ENCODE measurements around the gene SULT1C4. TPM values are rescaled to one million over a fixed set of nuclear protein-coding genes. Genes with fewer than 3 reads are reported as not detected.

Gene SULT1C4
- total RNA-seq, 2 experiments from 2014 or later, result not detected

DNA sequence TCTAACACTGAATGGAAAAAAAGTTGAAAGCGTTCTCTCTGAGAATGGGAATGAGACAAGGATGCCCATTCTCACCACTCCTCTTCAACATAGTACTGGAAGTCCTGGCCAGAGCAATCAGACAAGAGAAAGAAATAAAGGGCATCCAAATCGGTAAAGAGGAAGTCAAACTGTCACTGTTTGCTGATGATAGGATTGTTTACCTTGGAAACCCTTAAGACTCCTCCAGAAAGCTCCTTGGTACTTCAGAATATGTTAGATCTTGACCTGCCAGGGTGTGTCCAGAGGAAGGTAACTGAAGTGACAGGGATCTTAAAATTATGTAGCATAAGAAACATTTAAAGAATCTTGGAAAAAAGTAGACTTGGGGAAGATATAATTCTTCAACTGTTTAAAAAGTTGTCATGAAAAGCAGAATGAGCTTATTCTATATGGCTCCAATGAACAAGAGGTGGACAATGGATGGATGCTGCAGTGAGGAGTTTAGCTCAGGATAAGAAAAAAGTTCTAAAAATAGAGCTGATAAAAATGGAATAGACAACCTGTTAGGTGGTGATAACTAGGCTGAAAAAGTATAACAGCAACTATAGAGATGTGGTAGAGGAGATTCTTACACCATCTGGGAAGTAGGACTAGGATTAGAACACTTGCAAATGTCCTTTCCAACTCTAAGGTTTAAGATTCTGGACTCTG lies 16.8 kb upstream of the SULT1C4 start:
- no peak for DNase-seq
- intact Hi-C loops (cut with micrococcal nuclease), result no loop called here
- Mint-ChIP-seq H3K4me1 (ENCODE audit: low read depth) (no peaks in the 10 kb centered on the region), H3K9me3 (no peaks in the 10 kb centered on the region), H3K4me3 (no peak overlapping the region), H3K36me3 (ENCODE audit: low read depth) (no peaks in the 10 kb centered on the region), H3K27ac (no peak overlapping the region), H3K27me3 (ENCODE audit: low read depth) (peaks cover 25% of the 10 kb centered on the region)
- CTCF ChIA-PET, result interaction anchor here (0.6 to 0.8 kb wide), 2 partner anchors 133 to 225 kb away, joined by 3 read pairs; no protein-coding TSS in a partner anchor

DNA sequence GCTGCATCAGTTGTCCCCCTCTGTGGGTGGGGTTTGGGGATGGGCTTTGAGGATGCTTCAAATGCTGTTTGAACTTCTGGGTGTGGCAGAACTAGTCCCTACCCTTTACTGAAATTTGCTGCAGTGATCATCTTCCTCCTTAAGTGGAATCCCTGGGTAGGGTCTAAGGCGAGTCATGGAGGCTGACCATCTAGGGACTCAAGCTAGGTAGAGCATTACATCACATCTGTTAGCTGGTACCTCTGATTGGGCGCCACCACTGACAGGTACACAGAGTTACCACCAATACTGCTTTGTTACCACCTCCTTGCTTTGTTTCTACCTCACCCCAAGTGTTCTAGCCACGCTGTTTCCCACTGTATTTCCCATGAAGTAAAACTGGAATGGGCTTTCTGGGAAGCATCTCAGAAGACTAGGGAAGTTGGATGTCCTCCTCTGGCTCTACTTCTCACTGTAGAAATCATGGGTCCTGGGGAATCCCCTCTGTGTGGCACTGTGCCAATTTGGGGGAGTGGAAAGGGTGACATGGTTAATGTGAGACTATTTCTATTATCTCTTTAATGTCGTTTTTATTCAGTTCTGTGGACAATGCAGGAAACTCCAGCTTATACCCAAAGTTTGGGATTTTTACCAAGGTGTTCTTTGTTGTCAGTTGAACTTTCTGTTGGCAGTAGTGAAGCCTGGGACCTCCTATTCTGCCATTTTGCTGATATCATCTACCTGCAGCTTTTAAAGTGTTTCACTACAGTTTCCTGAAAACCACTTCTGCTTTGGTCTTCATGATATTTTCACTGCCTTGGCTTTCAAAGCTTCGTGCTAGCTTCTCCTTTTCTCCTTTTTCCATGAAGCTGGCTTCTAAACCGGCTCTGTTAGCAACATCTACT lies 14.5 kb upstream of the SULT1C4 start:
- Mint-ChIP-seq H3K9me3 (no peaks in the 10 kb centered on the region), H3K36me3 (ENCODE audit: low read depth) (no peaks in the 10 kb centered on the region), H3K4me3 (no peak overlapping the region), H3K4me1 (ENCODE audit: low read depth) (no peaks in the 10 kb centered on the region), H3K27me3 (ENCODE audit: low read depth) (peaks cover 25% of the 10 kb centered on the region), H3K27ac (no peak overlapping the region)
- peak; percentile 22 for DNase-seq
- intact Hi-C loops (cut with micrococcal nuclease), result no loop called here
- CTCF ChIA-PET, result interaction anchor here (0.5 to 0.6 kb wide), 3 partner anchors 14 to 87 kb away, joined by 3 to 5 read pairs (median 3); no protein-coding TSS in a partner anchor

DNA sequence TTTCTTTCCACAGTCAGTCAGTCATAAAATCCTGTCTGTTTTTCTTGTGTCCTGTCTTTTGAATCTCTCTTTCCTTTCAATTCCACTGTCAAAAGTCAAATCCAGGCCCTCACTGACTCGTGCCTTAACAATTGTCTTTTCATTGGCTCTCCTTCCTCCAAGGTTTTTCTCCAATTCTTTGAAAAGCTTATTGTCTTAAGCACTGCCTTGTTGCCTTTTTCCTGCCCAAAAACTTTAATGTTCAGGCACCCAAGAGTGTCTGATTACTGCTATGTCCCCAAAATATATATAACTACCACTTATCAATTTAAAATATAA lies 13.9 kb upstream of the SULT1C4 start:
- peaks cover 21% of the 10 kb centered on the region for H3K27me3 Mint-ChIP-seq (ENCODE audit: low read depth)
- no peaks in the 10 kb centered on the region for H3K36me3 Mint-ChIP-seq (ENCODE audit: low read depth)
- H3K4me1 Mint-ChIP-seq (ENCODE audit: low read depth), result no peaks in the 10 kb centered on the region
- H3K27ac Mint-ChIP-seq, result no peak overlapping the region
- DNase-seq, result no peak
- H3K4me3 Mint-ChIP-seq, result no peak overlapping the region
- CTCF ChIA-PET, result interaction anchor here (0.6 kb wide), 1 partner anchor 15 kb away, joined by 3 read pairs; no protein-coding TSS in a partner anchor
- intact Hi-C loops (cut with micrococcal nuclease), result no loop called here
- H3K9me3 Mint-ChIP-seq, result no peaks in the 10 kb centered on the region

DNA sequence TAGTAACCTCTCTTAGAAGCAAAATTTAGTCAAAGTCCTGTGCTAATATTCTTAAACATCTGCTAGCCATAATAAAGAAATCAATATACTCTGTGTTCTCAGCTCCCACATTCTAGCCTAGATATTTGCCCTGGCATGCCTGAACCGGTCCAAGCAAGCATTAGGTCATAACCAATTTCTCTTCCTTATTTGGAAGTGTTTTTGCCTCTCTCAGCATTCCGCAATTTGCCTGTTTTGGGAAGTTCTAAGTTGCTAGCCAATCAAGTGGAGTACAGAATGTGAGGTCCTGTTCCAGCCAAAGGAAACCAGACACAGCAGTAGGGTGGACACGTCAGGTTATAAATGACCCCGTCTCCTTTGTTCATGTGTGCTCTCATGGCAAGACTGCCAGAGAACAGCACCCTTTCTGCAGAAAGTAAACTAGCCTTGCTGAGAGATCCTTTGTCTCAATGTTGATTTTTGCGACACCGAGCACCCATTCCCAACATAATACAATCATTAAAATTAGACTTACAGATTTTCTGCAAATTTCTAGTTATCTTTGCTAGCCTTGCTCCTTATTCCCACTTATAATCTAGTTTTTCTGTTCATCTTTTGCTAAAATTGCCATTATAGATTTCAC lies 13.0 kb upstream of the SULT1C4 start:
- peaks cover 16% of the 10 kb centered on the region for H3K27me3 Mint-ChIP-seq (ENCODE audit: low read depth)
- no peaks in the 10 kb centered on the region for H3K36me3 Mint-ChIP-seq (ENCODE audit: low read depth)
- no peak overlapping the region for H3K27ac Mint-ChIP-seq
- H3K4me1 Mint-ChIP-seq (ENCODE audit: low read depth), result no peaks in the 10 kb centered on the region
- H3K9me3 Mint-ChIP-seq, result no peaks in the 10 kb centered on the region
- DNase-seq, result no peak
- intact Hi-C loops (cut with micrococcal nuclease), result no loop called here
- CTCF ChIA-PET, result no interaction called here
- H3K4me3 Mint-ChIP-seq, result no peak overlapping the region

DNA sequence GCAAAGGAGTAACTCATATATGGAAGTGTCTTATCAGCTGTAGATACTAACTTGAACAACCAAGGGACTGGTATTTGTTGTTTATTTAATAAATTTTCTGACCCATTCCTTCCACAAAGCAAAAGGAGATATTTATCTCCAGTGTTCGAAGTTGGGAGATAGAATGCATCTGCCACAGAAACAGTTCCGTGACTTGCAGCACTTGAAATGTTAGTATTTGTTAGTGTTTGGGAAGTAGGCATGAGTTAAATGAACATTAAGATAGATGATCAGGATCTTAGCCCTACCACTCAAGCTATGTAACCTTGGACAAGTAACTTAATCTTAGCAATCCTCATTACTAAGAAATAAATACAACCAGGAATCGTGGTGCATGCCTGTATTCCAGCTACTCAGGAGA lies 12.1 kb upstream of the SULT1C4 start:
- CTCF ChIA-PET, result interaction anchor here (0.6 kb wide), 1 partner anchor 255 kb away, joined by 3 read pairs; no protein-coding TSS in a partner anchor
- no peaks in the 10 kb centered on the region for H3K9me3 Mint-ChIP-seq
- intact Hi-C loops (cut with micrococcal nuclease), result no loop called here
- no peak overlapping the region for H3K27ac Mint-ChIP-seq
- H3K36me3 Mint-ChIP-seq (ENCODE audit: low read depth), result no peaks in the 10 kb centered on the region
- no peak for DNase-seq
- no peak overlapping the region for H3K4me3 Mint-ChIP-seq
- peaks cover 11% of the 10 kb centered on the region for H3K27me3 Mint-ChIP-seq (ENCODE audit: low read depth)
- no peaks in the 10 kb centered on the region for H3K4me1 Mint-ChIP-seq (ENCODE audit: low read depth)

DNA sequence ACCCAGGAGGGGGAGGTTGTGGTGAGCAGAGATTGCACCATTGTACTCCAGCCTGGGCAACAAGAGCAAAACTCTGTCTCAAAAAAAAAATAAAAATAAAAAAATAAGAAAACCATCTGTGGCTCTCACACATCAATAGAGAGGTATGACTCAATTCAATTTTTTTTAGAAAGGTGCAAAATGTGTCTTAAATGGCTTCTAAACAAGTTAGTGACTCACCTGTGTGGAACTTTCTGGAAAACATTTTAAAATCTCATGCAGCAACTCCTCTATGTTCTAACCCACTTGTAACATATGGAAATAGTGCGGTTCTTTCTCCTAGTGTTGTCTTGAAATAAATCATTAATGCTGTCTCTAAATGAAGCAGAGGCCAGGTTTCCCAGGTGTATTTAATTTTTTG lies 10.7 kb upstream of the SULT1C4 start:
- intact Hi-C loops (cut with micrococcal nuclease), result no loop called here
- H3K4me3 Mint-ChIP-seq, result no peak overlapping the region
- peaks cover 7% of the 10 kb centered on the region for H3K27me3 Mint-ChIP-seq (ENCODE audit: low read depth)
- no peaks in the 10 kb centered on the region for H3K9me3 Mint-ChIP-seq
- H3K27ac Mint-ChIP-seq, result no peak overlapping the region
- CTCF ChIA-PET, result no interaction called here
- H3K36me3 Mint-ChIP-seq (ENCODE audit: low read depth), result no peaks in the 10 kb centered on the region
- no peak for DNase-seq
- no peaks in the 10 kb centered on the region for H3K4me1 Mint-ChIP-seq (ENCODE audit: low read depth)

DNA sequence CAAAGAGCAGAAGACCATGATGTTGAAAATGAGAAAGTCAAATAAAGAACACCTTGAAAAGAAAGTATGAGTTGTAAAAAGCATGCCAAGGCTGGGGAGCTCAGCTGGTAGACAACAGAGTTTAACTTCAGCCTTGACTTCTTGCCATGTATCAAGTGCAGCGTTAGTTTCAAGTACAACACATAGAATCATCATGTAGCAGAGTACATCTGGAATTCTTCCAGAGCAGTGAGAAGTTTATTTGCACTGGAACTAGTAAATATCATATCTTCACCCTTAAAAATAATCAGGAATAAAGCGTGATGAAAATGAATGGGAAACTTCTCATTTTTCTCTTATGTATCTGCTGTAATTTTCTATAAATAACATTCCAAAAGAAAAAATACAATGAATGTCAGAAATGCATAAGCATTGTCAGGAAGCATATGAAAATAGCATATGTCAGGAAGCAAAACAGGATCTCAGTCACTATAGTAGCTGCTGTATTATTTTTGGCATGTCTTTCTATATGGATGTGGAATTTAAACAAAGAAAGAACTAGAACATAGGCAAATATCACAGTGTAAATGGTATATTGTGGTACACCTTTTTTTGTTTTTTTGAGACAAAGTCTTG lies 10.1 kb upstream of the SULT1C4 start:
- no peaks in the 10 kb centered on the region for H3K4me1 Mint-ChIP-seq (ENCODE audit: low read depth)
- H3K36me3 Mint-ChIP-seq (ENCODE audit: low read depth), result no peaks in the 10 kb centered on the region
- H3K4me3 Mint-ChIP-seq, result no peak overlapping the region
- no peak for DNase-seq
- intact Hi-C loops (cut with micrococcal nuclease), result no loop called here
- H3K9me3 Mint-ChIP-seq, result no peaks in the 10 kb centered on the region
- CTCF ChIA-PET, result no interaction called here
- peaks cover 7% of the 10 kb centered on the region for H3K27me3 Mint-ChIP-seq (ENCODE audit: low read depth)
- H3K27ac Mint-ChIP-seq, result no peak overlapping the region

DNA sequence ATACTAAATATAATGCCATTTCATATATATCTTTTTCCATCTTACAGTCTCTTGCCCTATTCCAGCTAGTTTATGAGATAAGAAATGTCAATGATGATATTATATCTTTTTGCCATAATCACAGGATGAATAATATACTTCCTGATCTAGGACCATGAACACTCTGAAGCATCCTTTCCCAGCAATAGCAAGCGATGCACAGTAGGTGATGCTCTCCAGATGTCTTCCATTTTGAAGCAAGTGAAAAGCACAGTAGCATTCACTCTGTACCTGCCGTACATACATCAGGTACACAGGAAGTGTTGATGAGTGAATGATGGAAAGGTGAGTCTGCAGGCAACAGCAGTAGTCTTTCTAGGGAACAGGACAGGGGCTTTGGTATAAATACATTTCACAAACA lies 8.6 kb upstream of the SULT1C4 start:
- CTCF ChIA-PET, result interaction anchor here (1.7 kb wide), 1 partner anchor 215 kb away, joined by 5 read pairs; no protein-coding TSS in a partner anchor
- intact Hi-C loops (cut with micrococcal nuclease), result no loop called here
- DNase-seq, result no peak
- H3K9me3 Mint-ChIP-seq, result no peaks in the 10 kb centered on the region
- no peaks in the 10 kb centered on the region for H3K4me1 Mint-ChIP-seq (ENCODE audit: low read depth)
- no peak overlapping the region for H3K4me3 Mint-ChIP-seq
- no peaks in the 10 kb centered on the region for H3K27me3 Mint-ChIP-seq (ENCODE audit: low read depth)
- H3K36me3 Mint-ChIP-seq (ENCODE audit: low read depth), result no peaks in the 10 kb centered on the region
- no peak overlapping the region for H3K27ac Mint-ChIP-seq

DNA sequence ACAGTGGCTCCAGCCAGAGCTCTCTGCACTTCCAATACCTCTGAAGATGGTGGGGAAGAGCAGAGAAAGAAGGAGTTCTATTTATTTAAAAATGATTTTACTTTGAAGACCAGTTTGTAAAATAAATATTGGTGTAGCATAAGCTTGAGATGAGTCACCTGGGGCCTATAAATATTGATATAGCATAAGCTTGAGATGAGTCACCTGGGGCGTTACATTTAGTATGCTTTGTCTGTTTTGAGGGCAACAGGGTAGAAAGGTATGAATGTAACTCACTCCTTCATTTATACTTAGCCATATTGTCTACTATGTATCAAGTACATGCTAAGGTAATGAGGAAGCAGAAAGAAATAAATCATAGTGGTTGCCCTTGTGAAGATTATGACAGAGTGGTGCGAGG lies 7.7 kb upstream of the SULT1C4 start:
- Mint-ChIP-seq H3K4me1 (ENCODE audit: low read depth) (no peaks in the 10 kb centered on the region), H3K9me3 (no peaks in the 10 kb centered on the region), H3K4me3 (no peak overlapping the region), H3K27me3 (ENCODE audit: low read depth) (no peaks in the 10 kb centered on the region), H3K27ac (no peak overlapping the region), H3K36me3 (ENCODE audit: low read depth) (no peaks in the 10 kb centered on the region)
- CTCF ChIA-PET, result interaction anchor here (1.6 to 1.7 kb wide), 2 partner anchors 15 to 214 kb away, joined by 5 to 6 read pairs; no protein-coding TSS in a partner anchor
- intact Hi-C loops (cut with micrococcal nuclease), result no loop called here
- DNase-seq, result no peak

DNA sequence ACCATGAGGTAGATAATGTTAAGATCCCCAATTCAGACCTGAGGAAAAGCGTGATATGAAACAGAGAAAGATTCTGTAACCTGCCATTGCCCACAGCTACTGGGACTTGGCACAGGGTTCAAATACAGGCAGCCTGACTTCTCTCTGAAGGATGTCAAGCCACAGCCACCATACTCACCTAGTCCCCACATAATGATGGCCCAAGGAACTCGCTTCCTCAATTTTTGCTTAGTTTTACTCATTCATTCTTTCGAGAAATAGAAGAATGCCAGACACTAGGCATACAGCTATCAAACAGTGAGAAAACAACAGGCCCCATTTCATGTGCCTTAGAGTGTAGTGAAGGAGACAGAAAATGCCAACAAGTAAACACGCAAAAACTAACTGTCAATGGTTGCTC lies 980 bp upstream of the SULT1C4 start:
- peaks cover 3% of the 10 kb centered on the region for H3K4me1 Mint-ChIP-seq (ENCODE audit: low read depth)
- CTCF ChIA-PET, result no interaction called here
- H3K4me3 Mint-ChIP-seq, result no peak overlapping the region
- intact Hi-C loops (cut with micrococcal nuclease), result no loop called here
- H3K27ac Mint-ChIP-seq, result no peak overlapping the region
- DNase-seq, result no peak
- no peaks in the 10 kb centered on the region for H3K9me3 Mint-ChIP-seq
- no peaks in the 10 kb centered on the region for H3K36me3 Mint-ChIP-seq (ENCODE audit: low read depth)
- H3K27me3 Mint-ChIP-seq (ENCODE audit: low read depth), result peaks cover 6% of the 10 kb centered on the region

DNA sequence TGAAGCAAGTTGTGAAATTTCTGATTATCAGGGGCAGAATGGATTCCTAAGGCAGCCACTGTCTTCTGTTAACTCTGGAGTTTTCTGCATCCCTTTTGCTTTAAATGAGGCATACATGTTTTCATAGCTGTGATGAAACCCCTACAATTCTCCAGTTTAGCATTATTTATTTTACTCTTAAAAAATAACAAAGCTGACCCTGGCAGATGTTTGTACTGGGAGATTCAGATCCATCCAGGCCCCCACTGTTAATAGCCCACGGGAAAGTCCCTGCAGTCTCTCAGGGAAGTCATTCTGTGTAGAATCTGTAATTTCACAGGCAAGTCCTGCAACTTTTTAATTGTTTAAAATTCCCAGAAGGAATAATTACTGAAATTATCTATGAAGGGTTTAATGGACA lies 353 bp upstream of the SULT1C4 start:
- Mint-ChIP-seq H3K27ac (no peak overlapping the region), H3K27me3 (ENCODE audit: low read depth) (peaks cover 6% of the 10 kb centered on the region), H3K4me3 (no peak overlapping the region), H3K9me3 (no peaks in the 10 kb centered on the region), H3K36me3 (ENCODE audit: low read depth) (no peaks in the 10 kb centered on the region), H3K4me1 (ENCODE audit: low read depth) (peaks cover 3% of the 10 kb centered on the region)
- CTCF ChIA-PET, result no interaction called here
- DNase-seq, result no peak
- intact Hi-C loops (cut with micrococcal nuclease), result no loop called here

DNA sequence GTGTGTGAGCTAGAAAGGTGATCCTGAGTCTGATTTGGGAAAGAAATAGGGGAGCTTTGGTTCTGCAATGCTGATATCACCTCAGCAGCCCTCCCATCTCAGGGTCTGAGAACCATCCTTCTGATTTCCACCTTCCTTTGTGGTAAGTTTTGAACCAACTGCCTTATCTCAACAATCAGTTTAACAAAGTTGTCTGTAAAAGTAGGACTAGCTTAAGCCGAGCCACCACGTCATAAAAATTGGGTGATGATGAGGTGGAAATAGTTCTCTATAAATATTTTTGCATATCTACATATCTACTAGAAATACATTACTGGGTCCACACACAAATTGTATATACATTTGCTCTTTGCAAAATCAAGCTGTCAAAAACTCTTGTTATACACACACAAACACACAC lies 1.1 kb downstream of the SULT1C4 start:
- intact Hi-C loops (cut with micrococcal nuclease), result no loop called here
- Mint-ChIP-seq H3K36me3 (ENCODE audit: low read depth) (no peaks in the 10 kb centered on the region), H3K9me3 (no peaks in the 10 kb centered on the region), H3K27me3 (ENCODE audit: low read depth) (peaks cover 6% of the 10 kb centered on the region), H3K4me1 (ENCODE audit: low read depth) (peaks cover 3% of the 10 kb centered on the region), H3K27ac (no peak overlapping the region), H3K4me3 (no peak overlapping the region)
- CTCF ChIA-PET, result interaction anchor here (1.1 kb wide), 1 partner anchor 15 kb away, joined by 3 read pairs; no protein-coding TSS in a partner anchor
- no peak for DNase-seq
